EH (cell line): ENCODE data around the gene SPATA13.

Source experiments
- DNase-seq: peaks from one replicate; pipeline ENCODE4 v3.0.0-alpha.2; 2015; ENCODE audit warnings: low read depth

The SPATA13 gene

DNA sequence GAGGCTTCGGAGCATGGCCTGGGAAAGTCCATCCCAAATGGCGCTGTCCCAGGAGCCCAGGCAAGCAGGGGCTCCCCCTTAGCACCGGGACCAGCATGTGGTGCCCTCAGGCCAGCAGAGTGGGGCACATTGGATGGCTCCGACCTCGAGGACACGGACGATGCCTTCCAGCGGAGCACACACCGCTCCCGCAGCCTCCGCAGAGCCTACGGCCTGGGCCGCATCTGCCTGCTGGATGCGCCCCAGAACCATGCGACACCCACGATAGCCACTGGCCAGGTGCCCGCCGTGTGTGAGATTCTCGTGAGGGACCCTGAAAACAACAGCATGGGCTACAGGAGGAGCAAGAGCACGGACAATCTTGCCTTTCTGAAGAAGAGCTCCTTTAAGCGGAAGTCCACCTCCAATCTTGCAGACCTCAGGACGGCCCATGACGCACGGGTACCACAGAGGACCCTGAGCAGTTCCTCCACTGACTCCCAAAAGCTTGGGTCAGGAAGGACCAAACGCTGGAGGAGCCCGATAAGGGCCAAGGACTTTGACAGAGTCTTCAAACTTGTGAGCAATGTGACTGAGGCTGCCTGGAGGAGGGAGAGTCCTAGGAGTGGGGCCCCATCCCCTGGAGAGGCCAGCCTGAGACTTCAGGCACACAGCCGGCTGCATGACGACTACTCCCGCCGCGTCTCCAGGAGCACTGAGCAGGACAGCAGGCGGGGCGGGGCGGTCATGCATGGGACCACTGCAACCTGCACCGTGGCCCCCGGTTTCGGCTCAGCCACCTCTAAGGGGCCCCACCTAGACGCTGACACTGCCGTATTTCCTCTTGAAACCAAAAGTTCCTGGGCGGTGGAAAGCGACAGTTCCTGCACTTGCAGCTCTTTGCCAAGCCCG is 63.1 kb downstream of the SPATA13 start:
- no peak for DNase-seq

DNA sequence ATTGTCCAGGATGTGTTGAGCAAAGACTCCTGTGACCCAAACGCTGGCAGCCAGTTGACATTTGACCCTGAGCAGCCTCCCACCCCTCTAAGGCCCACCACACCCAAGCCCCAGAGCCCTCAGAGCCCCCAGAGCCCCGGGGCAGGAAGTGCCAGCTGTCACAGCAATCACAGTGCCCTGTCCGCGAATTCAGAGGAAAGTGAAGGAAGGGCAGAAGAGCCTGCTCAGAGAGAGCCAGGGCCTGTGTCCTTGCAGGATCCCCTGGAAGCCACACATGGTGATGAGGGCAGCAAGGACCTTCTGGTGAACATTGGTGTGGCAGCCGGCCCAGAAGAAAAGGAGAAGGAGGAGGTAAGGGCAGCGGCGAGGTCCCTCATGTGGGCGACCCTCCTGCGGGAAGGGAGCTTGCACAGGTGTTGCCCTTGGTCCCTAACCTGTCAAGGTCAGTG is 63.7 kb downstream of the SPATA13 start:
- DNase-seq = no peak

- no peak for DNase-seq
Observed at GRCh38 chr13:24225062-24225461, 64.5 kb downstream of the SPATA13 start.

GRCh38 chr13:24225930-24226329 is 65.4 kb downstream of the SPATA13 start:
- no peak for DNase-seq

- DNase-seq = no peak
Observed at GRCh38 chr13:24226762-24227161, 66.2 kb downstream of the SPATA13 start.

DNA sequence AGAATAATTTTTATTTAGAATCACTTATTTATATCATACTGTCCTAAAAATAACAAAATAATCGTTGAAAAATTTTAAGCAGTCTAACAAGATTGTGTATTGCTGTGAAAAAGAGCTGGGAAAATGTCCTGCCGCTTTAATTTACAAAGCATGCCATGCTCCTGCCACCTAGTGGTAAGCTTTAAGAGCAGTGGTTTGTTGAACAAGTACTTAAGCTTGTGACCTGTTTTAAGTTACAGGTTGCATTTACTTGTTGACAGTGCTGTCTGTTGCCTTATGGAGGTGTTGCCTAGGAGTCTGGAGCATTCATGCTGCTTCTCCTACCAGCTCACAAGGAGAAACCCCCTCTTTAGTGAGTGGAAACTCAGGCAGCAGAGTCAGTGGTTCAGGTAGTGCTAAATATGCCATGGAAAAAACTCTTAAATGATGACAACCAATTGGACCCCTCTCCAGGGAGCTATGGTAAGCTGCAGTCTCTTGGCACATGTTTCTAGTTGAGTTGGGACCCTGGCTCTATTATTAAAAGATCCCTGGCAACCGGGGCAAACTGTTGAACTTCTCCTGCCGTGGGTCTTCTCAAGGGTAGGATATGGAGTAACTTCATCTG is 68.4 kb downstream of the SPATA13 start:
- DNase-seq = peak; percentile 67

- no peak for DNase-seq
Observed at GRCh38 chr13:24230428-24231072, 70.0 kb downstream of the SPATA13 start.

DNA sequence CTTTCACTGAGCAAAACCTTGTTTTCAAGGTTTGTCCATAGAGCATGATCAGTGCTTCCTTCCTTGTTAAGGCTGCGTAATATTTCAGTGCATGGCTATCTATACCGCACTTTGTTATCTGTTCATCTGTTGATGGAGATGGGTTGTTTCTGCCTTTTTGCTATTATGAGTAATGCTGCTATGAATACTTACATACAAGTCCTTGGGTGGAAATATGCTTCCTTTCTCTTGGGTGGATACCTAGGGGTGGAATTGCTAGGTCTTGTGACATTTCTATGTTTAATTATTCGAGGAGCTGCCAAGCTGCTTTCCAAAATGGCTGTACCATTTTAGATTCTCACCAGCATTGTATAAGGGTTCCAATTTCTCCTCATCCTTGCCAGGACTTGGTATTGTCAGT is 70.9 kb downstream of the SPATA13 start:
- no peak for DNase-seq

GRCh38 chr13:24232037-24232436 is 71.5 kb downstream of the SPATA13 start:
- DNase-seq = no peak

- no peak for DNase-seq
Observed at GRCh38 chr13:24232474-24232873, 72.0 kb downstream of the SPATA13 start.

GRCh38 chr13:24233351-24233901 is 72.9 kb downstream of the SPATA13 start:
- peak; percentile 57 for DNase-seq

DNA sequence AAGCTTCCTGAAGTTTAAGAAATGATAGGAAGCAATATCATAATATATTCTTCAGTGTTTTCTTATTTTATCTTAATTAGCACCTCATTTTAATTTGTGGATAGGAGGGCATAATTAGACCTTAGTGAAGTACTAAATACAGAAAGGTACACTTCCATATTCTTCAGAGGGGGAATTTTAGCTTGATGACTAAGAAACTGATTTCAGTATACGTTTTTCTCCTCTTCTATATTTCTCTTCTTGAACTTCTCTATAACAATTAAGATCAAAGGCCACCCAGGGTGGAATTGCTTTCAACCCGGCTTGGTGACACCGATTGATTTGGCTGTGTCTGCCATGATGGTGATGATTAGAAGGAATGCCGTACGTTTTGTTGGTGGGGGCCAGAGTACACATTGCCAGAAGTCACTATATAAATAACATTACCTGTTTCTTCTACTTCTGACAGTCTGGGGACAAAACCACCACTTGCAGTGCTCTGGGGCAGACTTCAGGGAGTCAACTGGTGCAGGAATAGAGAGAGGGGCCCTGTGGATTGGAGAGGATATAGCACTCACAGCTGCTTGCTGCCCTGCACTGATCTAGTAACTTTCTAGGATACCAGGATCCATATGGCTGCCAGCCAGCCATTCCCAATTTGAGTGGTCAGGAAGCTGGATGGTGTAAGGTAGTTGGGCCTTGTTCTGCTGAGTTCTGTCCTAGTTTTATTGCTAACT is 73.8 kb downstream of the SPATA13 start:
- no peak for DNase-seq

DNA sequence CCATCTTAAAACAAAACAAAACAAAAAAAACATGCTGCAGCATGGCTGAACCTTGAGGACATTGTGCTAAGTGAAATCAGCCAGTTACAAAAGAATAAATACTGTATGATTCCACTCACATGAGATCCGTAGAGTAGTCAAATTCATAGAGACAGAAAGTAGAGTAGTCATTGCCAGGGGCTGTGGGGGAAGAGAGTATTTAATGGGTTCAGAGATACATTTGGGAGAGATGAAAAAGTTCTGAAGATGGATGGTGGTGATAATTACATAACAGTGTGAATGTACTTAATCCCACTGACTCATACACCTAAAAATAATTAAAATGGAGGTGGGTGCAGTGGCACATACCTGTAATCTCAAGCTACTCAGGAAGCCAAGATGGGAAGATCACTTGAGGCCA is 76.8 kb downstream of the SPATA13 start:
- no peak for DNase-seq

- no peak for DNase-seq
Observed at GRCh38 chr13:24241336-24241735, 80.8 kb downstream of the SPATA13 start.

DNA sequence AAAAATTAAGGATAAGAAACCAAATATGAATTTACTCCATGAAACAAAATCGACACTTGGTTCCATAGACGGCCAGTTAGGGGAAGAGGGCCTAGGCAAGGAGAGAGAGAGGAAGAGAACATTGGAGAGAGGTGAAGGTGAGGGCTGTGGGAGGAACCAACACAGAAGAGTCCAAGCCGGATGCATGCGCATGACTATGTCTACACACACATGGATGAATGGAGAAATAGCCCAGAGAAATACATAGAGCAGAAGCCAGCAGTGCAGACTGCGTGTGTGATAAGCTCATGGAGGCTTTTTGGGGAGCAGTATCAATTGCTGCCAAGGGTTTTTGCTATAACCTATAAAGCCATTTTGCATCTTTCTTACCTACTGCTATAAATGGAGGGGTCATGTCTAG is 81.6 kb downstream of the SPATA13 start:
- no peak for DNase-seq

DNA sequence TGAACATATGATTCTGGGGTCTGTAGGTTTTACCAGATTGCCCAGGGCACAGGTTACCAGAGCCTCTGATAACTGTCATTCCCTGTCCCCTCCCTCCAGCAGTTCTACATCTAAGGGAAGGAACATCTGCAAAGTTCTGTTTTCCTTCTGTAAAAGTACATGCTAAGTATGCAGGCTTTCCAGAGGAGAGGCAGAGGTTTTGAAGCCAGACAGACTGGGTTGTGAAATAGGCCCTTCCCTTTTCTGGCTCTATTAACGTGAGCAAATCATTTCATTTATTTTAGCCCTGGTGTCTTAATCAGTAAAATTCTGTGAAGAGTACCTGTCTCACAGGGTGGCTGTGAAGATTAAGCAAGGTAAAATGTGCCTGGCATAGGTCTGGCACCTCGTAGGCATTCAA is 82.8 kb downstream of the SPATA13 start:
- no peak for DNase-seq

DNA sequence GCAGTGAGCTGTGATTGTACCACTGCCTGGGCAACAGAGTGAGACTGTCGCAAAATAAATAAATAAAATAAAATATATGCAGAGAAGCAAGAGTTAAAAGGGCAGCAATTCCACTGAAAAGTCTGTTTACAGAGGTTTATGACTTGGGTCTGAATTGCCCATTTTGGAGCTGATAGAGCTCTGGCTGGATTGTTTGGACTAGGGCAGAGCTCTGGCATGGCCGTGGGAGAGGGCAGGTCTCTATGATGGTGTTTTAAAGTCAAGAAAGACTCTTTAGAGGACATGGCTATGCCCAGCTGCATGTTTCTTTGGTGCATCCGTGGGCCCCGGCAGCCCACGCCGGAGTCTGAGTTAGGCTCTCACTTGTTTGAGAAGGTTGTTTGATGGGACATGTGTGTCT is 84.3 kb downstream of the SPATA13 start:
- no peak for DNase-seq

DNA sequence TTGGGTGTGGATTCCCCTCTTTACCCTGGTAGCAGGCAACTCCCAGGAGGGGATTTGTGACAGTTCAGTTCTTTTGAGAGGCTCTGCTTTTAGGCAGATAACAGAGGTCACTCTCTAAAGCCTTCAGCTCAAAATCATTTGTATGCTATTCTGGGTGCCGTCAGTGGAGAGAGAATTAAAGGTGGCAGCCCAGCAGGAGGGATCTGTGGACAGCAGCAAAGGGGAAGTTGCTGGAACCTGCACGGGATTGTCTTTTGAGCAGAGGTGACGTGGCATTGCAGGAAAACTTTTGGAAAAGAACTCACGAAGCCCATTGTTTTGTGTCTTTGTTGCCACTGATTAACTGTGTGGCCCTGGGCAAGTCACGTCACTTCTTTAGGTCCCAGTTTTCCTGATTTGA is 86.5 kb downstream of the SPATA13 start:
- DNase-seq = no peak

GRCh38 chr13:24249624-24250023 is 89.1 kb downstream of the SPATA13 start:
- DNase-seq = no peak

- DNase-seq = no peak
Observed at GRCh38 chr13:24250376-24251057, 90.0 kb downstream of the SPATA13 start.

GRCh38 chr13:24251525-24251924 is 91.0 kb downstream of the SPATA13 start:
- DNase-seq = no peak

DNA sequence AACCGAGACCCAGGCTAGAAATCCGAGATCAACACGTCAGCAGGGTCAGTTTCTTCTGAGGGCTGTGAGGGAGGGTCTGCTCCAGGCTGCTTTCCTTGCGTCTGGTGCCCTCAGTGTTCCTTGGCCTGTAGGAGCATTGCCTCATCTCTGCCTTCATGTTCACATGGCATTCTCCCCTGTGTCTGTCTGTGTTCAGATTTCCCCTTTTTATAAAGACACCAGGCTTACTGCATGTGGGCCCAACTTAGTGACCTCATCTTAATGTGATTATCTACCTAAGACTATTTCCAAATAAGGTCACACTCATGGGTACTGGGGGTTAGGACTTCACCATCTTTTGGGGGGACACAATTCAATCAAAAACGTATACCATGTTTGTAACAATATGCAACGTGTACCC is 91.6 kb downstream of the SPATA13 start:
- no peak for DNase-seq
